ENCODE data around the gene GPR146.

The GPR146 gene

GRCh38 chr7:1012004-1012715 is 32.2 kb upstream of the GPR146 start:
- DNase-seq = no peak

- DNase-seq = no peak
Observed at GRCh38 chr7:1012716-1013095, 31.6 kb upstream of the GPR146 start.

GRCh38 chr7:1013581-1013980 is 30.8 kb upstream of the GPR146 start:
- no peak for DNase-seq

- no peak for DNase-seq
Observed at GRCh38 chr7:1014681-1015080, 29.7 kb upstream of the GPR146 start.

- peak; percentile 47 for DNase-seq
Observed at GRCh38 chr7:1015196-1016121, 28.9 kb upstream of the GPR146 start.

GRCh38 chr7:1016577-1017531 is 27.5 kb upstream of the GPR146 start:
- DNase-seq = no peak

GRCh38 chr7:1017586-1018333 is 26.6 kb upstream of the GPR146 start:
- DNase-seq = no peak

- DNase-seq = no peak
Observed at GRCh38 chr7:1018334-1018695, 26.0 kb upstream of the GPR146 start.

GRCh38 chr7:1019255-1019785 is 25.0 kb upstream of the GPR146 start:
- no peak for DNase-seq

- DNase-seq = no peak
Observed at GRCh38 chr7:1019789-1020610, 24.3 kb upstream of the GPR146 start.

- DNase-seq = no peak
Observed at GRCh38 chr7:1020849-1021251, 23.5 kb upstream of the GPR146 start.

GRCh38 chr7:1021366-1021765 is 23.0 kb upstream of the GPR146 start:
- no peak for DNase-seq

GRCh38 chr7:1021931-1022330 is 22.4 kb upstream of the GPR146 start:
- no peak for DNase-seq

GRCh38 chr7:1022356-1022755 is 22.0 kb upstream of the GPR146 start:
- no peak for DNase-seq

- DNase-seq = no peak
Observed at GRCh38 chr7:1022801-1023465, 21.4 kb upstream of the GPR146 start.

- DNase-seq = peak; percentile 91
Observed at GRCh38 chr7:1024331-1024841, 20.0 kb upstream of the GPR146 start.

- DNase-seq = no peak
Observed at GRCh38 chr7:1024876-1025742, 19.2 kb upstream of the GPR146 start.

GRCh38 chr7:1025743-1026581 is 18.4 kb upstream of the GPR146 start:
- peak; percentile 90 for DNase-seq

Measured in NCI-H2107 (cell line).